ENCODE data around the gene MID1. TPM values are rescaled to one million over a fixed set of nuclear protein-coding genes. Genes with fewer than 3 reads are reported as not detected.

The MID1 gene
- total RNA-seq, 1 experiment from 2014 or later = 0.04 TPM

GRCh38 chrX:10420134-10420533, 200.3 kb downstream of the MID1 start:
- no peaks in the 10 kb centered on the region for H4K20me1 ChIP-seq (ENCODE audit: insufficient read depth, low read depth, low read length)
- H3K27ac ChIP-seq (ENCODE audit: low read length) = no peak overlapping the region
- DNase-seq = no peak
- no peaks in the 10 kb centered on the region for H3K9me2 ChIP-seq (replicated peaks; ENCODE audit: insufficient read depth, low read length)
- no peak overlapping the region for H3K9ac ChIP-seq (ENCODE audit: low read length)
- no peaks in the 10 kb centered on the region for H3K9me3 ChIP-seq (ENCODE audit: low read length)
- H2AFZ ChIP-seq (ENCODE audit: low read length) = no peak overlapping the region
- no peak overlapping the region for H3K4me3 ChIP-seq (ENCODE audit: low read length)
- no peaks in the 10 kb centered on the region for H3K36me3 ChIP-seq (ENCODE audit: insufficient read depth, low read length)
- H3K79me2 ChIP-seq (ENCODE audit: low read length) = no peaks in the 10 kb centered on the region
- no peaks in the 10 kb centered on the region for H3K4me1 ChIP-seq (ENCODE audit: low read length)
- H3K4me2 ChIP-seq (ENCODE audit: low read depth, low read length, poor library complexity, severe bottlenecking) = no peak overlapping the region
- H3K27me3 ChIP-seq (ENCODE audit: low read length) = no peaks in the 10 kb centered on the region

- no peak overlapping the region for H3K4me3 ChIP-seq (ENCODE audit: low read length)
- no peaks in the 10 kb centered on the region for H3K27me3 ChIP-seq (ENCODE audit: low read length)
- H3K9me2 ChIP-seq (replicated peaks; ENCODE audit: insufficient read depth, low read length) = no peaks in the 10 kb centered on the region
- H3K4me2 ChIP-seq (ENCODE audit: low read depth, low read length, poor library complexity, severe bottlenecking) = no peak overlapping the region
- no peak for DNase-seq
- no peaks in the 10 kb centered on the region for H3K79me2 ChIP-seq (ENCODE audit: low read length)
- H2AFZ ChIP-seq (ENCODE audit: low read length) = no peak overlapping the region
- H3K9me3 ChIP-seq (ENCODE audit: low read length) = no peaks in the 10 kb centered on the region
- no peaks in the 10 kb centered on the region for H3K36me3 ChIP-seq (ENCODE audit: insufficient read depth, low read length)
- H3K4me1 ChIP-seq (ENCODE audit: low read length) = no peaks in the 10 kb centered on the region
- no peaks in the 10 kb centered on the region for H4K20me1 ChIP-seq (ENCODE audit: insufficient read depth, low read depth, low read length)
- H3K9ac ChIP-seq (ENCODE audit: low read length) = no peak overlapping the region
- H3K27ac ChIP-seq (ENCODE audit: low read length) = no peak overlapping the region
Measured at GRCh38 chrX:10416424-10416823, 204.0 kb downstream of the MID1 start.

GRCh38 chrX:10415306-10416001, 204.9 kb downstream of the MID1 start:
- no peak overlapping the region for H3K4me2 ChIP-seq (ENCODE audit: low read depth, low read length, poor library complexity, severe bottlenecking)

GRCh38 chrX:10414862-10415261, 205.5 kb downstream of the MID1 start:
- no peak overlapping the region for H3K4me2 ChIP-seq (ENCODE audit: low read depth, low read length, poor library complexity, severe bottlenecking)
- no peak for DNase-seq
- no peaks in the 10 kb centered on the region for H3K36me3 ChIP-seq (ENCODE audit: insufficient read depth, low read length)
- H3K9me3 ChIP-seq (ENCODE audit: low read length) = no peaks in the 10 kb centered on the region
- no peak overlapping the region for H3K9ac ChIP-seq (ENCODE audit: low read length)
- H3K9me2 ChIP-seq (replicated peaks; ENCODE audit: insufficient read depth, low read length) = no peaks in the 10 kb centered on the region
- H3K4me3 ChIP-seq (ENCODE audit: low read length) = no peak overlapping the region
- no peak overlapping the region for H2AFZ ChIP-seq (ENCODE audit: low read length)
- H3K79me2 ChIP-seq (ENCODE audit: low read length) = no peaks in the 10 kb centered on the region
- H3K27ac ChIP-seq (ENCODE audit: low read length) = no peak overlapping the region
- H4K20me1 ChIP-seq (ENCODE audit: insufficient read depth, low read depth, low read length) = no peaks in the 10 kb centered on the region
- H3K4me1 ChIP-seq (ENCODE audit: low read length) = no peaks in the 10 kb centered on the region
- H3K27me3 ChIP-seq (ENCODE audit: low read length) = no peaks in the 10 kb centered on the region

More at GRCh38 chrX:10415306-10416001, 204.9 kb downstream of the MID1 start:
- H4K20me1 ChIP-seq (ENCODE audit: insufficient read depth, low read depth, low read length) = no peaks in the 10 kb centered on the region
- no peak overlapping the region for H3K9ac ChIP-seq (ENCODE audit: low read length)
- no peak overlapping the region for H3K4me3 ChIP-seq (ENCODE audit: low read length)
- no peaks in the 10 kb centered on the region for H3K9me3 ChIP-seq (ENCODE audit: low read length)
- no peak overlapping the region for H2AFZ ChIP-seq (ENCODE audit: low read length)
- H3K27me3 ChIP-seq (ENCODE audit: low read length) = no peaks in the 10 kb centered on the region
- no peak overlapping the region for H3K27ac ChIP-seq (ENCODE audit: low read length)
- no peaks in the 10 kb centered on the region for H3K79me2 ChIP-seq (ENCODE audit: low read length)
- no peaks in the 10 kb centered on the region for H3K4me1 ChIP-seq (ENCODE audit: low read length)
- DNase-seq = no peak
- H3K36me3 ChIP-seq (ENCODE audit: insufficient read depth, low read length) = no peaks in the 10 kb centered on the region
- no peaks in the 10 kb centered on the region for H3K9me2 ChIP-seq (replicated peaks; ENCODE audit: insufficient read depth, low read length)

GRCh38 chrX:10414156-10414824, 206.1 kb downstream of the MID1 start:
- Histone ChIP-seq H3K27me3 (ENCODE audit: low read length) (no peaks in the 10 kb centered on the region), H3K4me2 (ENCODE audit: low read depth, low read length, poor library complexity, severe bottlenecking) (no peak overlapping the region), H3K4me3 (ENCODE audit: low read length) (no peak overlapping the region), H3K9me3 (ENCODE audit: low read length) (no peaks in the 10 kb centered on the region), H3K36me3 (ENCODE audit: insufficient read depth, low read length) (no peaks in the 10 kb centered on the region), H3K79me2 (ENCODE audit: low read length) (no peaks in the 10 kb centered on the region), H3K4me1 (ENCODE audit: low read length) (no peaks in the 10 kb centered on the region), H2AFZ (ENCODE audit: low read length) (no peak overlapping the region), H3K9me2 (replicated peaks; ENCODE audit: insufficient read depth, low read length) (no peaks in the 10 kb centered on the region), H3K9ac (ENCODE audit: low read length) (no peak overlapping the region), H4K20me1 (ENCODE audit: insufficient read depth, low read depth, low read length) (no peaks in the 10 kb centered on the region), H3K27ac (ENCODE audit: low read length) (no peak overlapping the region)
- DNase-seq = no peak

GRCh38 chrX:10404436-10404835, 215.9 kb downstream of the MID1 start:
- Histone ChIP-seq H3K79me2 (ENCODE audit: low read length) (no peaks in the 10 kb centered on the region), H2AFZ (ENCODE audit: low read length) (no peak overlapping the region), H4K20me1 (ENCODE audit: insufficient read depth, low read depth, low read length) (no peaks in the 10 kb centered on the region), H3K9me3 (ENCODE audit: low read length) (no peaks in the 10 kb centered on the region), H3K9ac (ENCODE audit: low read length) (no peak overlapping the region), H3K4me2 (ENCODE audit: low read depth, low read length, poor library complexity, severe bottlenecking) (no peak overlapping the region), H3K27me3 (ENCODE audit: low read length) (no peaks in the 10 kb centered on the region), H3K36me3 (ENCODE audit: insufficient read depth, low read length) (no peaks in the 10 kb centered on the region), H3K9me2 (replicated peaks; ENCODE audit: insufficient read depth, low read length) (no peaks in the 10 kb centered on the region), H3K27ac (ENCODE audit: low read length) (no peak overlapping the region), H3K4me3 (ENCODE audit: low read length) (no peak overlapping the region), H3K4me1 (ENCODE audit: low read length) (no peaks in the 10 kb centered on the region)
- no peak for DNase-seq

- Histone ChIP-seq H4K20me1 (ENCODE audit: insufficient read depth, low read depth, low read length) (no peaks in the 10 kb centered on the region), H3K4me1 (ENCODE audit: low read length) (no peaks in the 10 kb centered on the region), H3K36me3 (ENCODE audit: insufficient read depth, low read length) (no peaks in the 10 kb centered on the region), H3K79me2 (ENCODE audit: low read length) (no peaks in the 10 kb centered on the region), H3K27me3 (ENCODE audit: low read length) (no peaks in the 10 kb centered on the region), H3K9ac (ENCODE audit: low read length) (no peak overlapping the region), H3K9me3 (ENCODE audit: low read length) (no peaks in the 10 kb centered on the region), H2AFZ (ENCODE audit: low read length) (no peak overlapping the region), H3K4me2 (ENCODE audit: low read depth, low read length, poor library complexity, severe bottlenecking) (no peak overlapping the region), H3K9me2 (replicated peaks; ENCODE audit: insufficient read depth, low read length) (no peaks in the 10 kb centered on the region), H3K4me3 (ENCODE audit: low read length) (no peak overlapping the region), H3K27ac (ENCODE audit: low read length) (no peak overlapping the region)
- no peak for DNase-seq
Measured at GRCh38 chrX:10401239-10401638, 219.1 kb downstream of the MID1 start.

GRCh38 chrX:10399043-10399741, 221.2 kb downstream of the MID1 start:
- H3K27me3 ChIP-seq (ENCODE audit: low read length) = no peaks in the 10 kb centered on the region
- H4K20me1 ChIP-seq (ENCODE audit: insufficient read depth, low read depth, low read length) = no peaks in the 10 kb centered on the region
- H3K9me2 ChIP-seq (replicated peaks; ENCODE audit: insufficient read depth, low read length) = no peaks in the 10 kb centered on the region
- H3K9me3 ChIP-seq (ENCODE audit: low read length) = no peaks in the 10 kb centered on the region
- H3K4me1 ChIP-seq (ENCODE audit: low read length) = no peaks in the 10 kb centered on the region
- no peak overlapping the region for H2AFZ ChIP-seq (ENCODE audit: low read length)
- DNase-seq = no peak
- H3K9ac ChIP-seq (ENCODE audit: low read length) = no peak overlapping the region
- H3K36me3 ChIP-seq (ENCODE audit: insufficient read depth, low read length) = no peaks in the 10 kb centered on the region
- no peak overlapping the region for H3K4me2 ChIP-seq (ENCODE audit: low read depth, low read length, poor library complexity, severe bottlenecking)
- H3K4me3 ChIP-seq (ENCODE audit: low read length) = no peak overlapping the region
- H3K27ac ChIP-seq (ENCODE audit: low read length) = no peak overlapping the region
- H3K79me2 ChIP-seq (ENCODE audit: low read length) = no peaks in the 10 kb centered on the region
